ENCODE measurements around the gene PERP. TPM values are rescaled to one million over a fixed set of nuclear protein-coding genes. Genes with fewer than 3 reads are reported as not detected.
A peak's percentile ranks its signal among the peaks of the same experiment; 100 is the strongest.

Gene PERP
- total RNA-seq, 6 experiments from 2014 or later = 27.9 to 61.6 (median 45.7) TPM

DNA sequence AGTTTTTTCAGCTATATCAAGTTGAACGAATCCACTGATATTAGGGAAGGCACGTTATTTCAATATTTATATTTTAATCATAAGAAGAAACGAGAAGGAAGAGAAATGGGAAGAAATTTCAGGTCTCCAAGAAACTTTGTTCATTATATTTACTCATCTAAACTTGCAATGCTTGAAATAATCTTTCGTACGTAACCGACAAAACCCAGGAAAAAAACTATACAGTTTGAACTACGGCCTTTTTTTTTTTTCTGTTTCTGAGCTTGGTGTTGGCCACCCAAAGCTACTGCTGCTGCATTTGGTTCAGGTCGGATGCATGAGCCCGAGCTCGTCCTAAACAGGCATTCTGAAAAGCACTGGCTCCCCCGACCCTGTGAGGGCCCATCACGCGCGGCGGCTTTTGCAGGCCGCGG is 548 bp downstream of the PERP start:
- ATAC-seq (no peak), DNase-seq (no peak)
- Histone ChIP-seq H3K4me1 (peaks cover 0 to 13% (median 3%) of the 10 kb centered on the region in 4 donors), H3K9me3 (no peaks in the 10 kb centered on the region), H3K36me3 (no peaks in the 10 kb centered on the region), H3K4me3 (peak overlapping the region; percentile 63 to 69 (median 67)), H3K27ac (peak overlapping the region; percentile 86 to 95 (median 91)), H3K27me3 (no peaks in the 10 kb centered on the region)
- 5% methylated on average over 15 of the region's 17 CpGs for WGBS (ENCODE audit: insufficient coverage, low coverage, low lambda C conversion rate, missing lambda C conversion rate)
- intact Hi-C loops (cut with DNase I) = loop anchor here in 1 of 2 donors (5.0 kb wide), 1 partner anchor 104 kb away; no protein-coding TSS in a partner anchor
- no peak for TF ChIP-seq POLR2A (IDR thresholded peaks at IDR 0.05)
- TF ChIP-seq, protein P1, sequence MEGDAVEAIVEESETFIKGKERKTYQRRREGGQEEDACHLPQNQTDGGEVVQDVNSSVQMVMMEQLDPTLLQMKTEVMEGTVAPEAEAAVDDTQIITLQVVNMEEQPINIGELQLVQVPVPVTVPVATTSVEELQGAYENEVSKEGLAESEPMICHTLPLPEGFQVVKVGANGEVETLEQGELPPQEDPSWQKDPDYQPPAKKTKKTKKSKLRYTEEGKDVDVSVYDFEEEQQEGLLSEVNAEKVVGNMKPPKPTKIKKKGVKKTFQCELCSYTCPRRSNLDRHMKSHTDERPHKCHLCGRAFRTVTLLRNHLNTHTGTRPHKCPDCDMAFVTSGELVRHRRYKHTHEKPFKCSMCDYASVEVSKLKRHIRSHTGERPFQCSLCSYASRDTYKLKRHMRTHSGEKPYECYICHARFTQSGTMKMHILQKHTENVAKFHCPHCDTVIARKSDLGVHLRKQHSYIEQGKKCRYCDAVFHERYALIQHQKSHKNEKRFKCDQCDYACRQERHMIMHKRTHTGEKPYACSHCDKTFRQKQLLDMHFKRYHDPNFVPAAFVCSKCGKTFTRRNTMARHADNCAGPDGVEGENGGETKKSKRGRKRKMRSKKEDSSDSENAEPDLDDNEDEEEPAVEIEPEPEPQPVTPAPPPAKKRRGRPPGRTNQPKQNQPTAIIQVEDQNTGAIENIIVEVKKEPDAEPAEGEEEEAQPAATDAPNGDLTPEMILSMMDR (IDR thresholded peaks at IDR 0.05) = no peak

DNA sequence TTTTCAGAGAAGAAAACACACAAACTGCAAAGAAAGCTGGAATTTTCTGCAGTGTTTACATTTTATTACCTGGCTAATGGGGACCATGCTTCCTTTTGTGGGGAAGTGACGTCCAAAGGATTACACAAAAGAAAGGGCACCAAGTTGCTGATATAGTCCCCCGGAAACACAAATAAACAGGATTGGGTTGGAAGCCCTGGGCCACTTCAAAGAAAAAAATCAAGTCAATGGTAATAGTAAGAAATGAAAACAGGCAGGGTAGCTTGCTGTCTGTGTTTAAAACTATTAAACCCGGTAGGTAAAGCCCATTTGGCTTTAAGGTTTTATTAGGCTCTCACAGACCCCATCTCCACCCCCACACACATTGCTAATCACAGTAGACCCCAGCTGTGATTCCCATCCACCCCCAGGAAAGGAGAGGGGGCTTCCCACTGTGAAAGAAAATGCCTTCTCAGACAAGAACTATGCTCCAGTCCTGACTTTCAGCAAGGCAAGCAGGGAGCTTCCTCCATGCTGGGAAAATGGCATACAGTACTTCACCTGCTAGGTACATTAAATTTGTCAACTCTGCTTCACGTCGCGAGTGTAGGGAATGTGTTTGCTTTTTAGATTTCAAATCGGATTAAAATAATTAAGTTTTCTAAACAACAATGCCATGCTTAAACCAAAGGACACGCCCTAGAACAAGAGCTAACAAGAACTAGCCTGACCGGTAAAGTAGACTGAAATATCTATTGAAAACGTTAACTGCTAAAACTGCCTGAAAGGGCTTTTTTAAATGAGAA is 1.1 kb downstream of the PERP start:
- DNase-seq (no peak), ATAC-seq (peak in 2 of 4 donors; percentile 15 to 22)
- Histone ChIP-seq H3K27ac (peak overlapping the region; percentile 86 to 95 (median 91)), H3K36me3 (no peaks in the 10 kb centered on the region), H3K9me3 (no peaks in the 10 kb centered on the region), H3K4me1 (peaks cover 0 to 13% (median 3%) of the 10 kb centered on the region in 4 donors), H3K4me3 (peak overlapping the region; percentile 63 to 69 (median 67)), H3K27me3 (no peaks in the 10 kb centered on the region)
- intact Hi-C loops (cut with DNase I) = loop anchor here in 1 of 2 donors (5.0 kb wide), 1 partner anchor 104 kb away; no protein-coding TSS in a partner anchor
- WGBS (ENCODE audit: insufficient coverage, low coverage, low lambda C conversion rate, missing lambda C conversion rate) = 12% methylated on average over 10 of the region's 10 CpGs
- TF ChIP-seq POLR2A (IDR thresholded peaks at IDR 0.05) = peak; percentile 14
- TF ChIP-seq, protein P1 (IDR thresholded peaks at IDR 0.05) = no peak

DNA sequence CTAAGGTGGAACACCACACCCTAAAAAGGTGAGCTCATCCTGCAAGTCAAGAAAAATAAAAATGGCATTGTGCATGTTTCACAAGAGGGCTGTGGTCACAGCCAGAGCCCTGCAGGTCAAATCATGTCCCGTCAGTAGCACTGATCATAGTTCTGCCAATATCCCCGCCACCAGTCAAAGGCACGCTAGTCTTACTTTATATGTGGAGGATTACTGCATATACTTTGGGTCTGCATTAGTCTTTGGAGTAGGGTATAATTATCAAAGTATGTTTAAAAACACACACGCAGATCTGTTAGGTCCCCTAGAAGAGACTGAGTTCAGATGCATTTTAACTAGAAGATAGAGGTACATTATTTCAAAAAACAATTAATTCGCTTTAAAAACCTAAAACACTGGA is 1.8 kb downstream of the PERP start:
- 25% methylated on average over 5 of the region's 5 CpGs for WGBS (ENCODE audit: insufficient coverage, low coverage, low lambda C conversion rate, missing lambda C conversion rate)

DNA sequence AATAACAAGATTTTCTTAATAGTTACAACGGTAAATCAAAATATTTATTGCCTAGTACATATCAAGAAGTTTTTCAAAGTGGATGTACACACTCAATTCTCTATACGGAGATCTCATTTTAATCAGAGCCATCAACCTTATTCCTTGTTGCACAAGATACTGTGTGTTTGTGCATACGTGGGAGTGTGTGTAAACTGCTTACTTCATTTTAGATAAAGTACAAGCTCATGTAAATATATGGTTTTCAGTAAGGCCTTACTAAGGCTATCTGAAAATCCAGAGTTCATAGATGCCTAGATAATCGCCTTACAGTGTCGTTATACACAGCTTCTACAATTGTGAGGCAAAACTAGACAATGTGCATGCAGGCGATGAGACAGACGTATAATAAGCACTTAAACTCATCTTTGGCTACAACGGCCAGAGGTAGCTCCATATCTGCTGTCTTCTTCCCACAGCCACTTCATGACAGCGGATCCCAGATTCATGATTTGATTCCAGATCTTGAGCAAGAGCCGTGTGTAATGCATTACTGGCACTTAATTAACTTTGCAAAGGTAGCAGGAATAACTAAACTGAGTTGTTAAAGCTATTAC is 2.5 kb downstream of the PERP start:
- intact Hi-C loops (cut with DNase I) = loop anchor here in 1 of 2 donors (5.0 kb wide), 1 partner anchor 102 kb away; no protein-coding TSS in a partner anchor

More for the DNA sequence above, 1.8 kb downstream of the PERP start:
- DNase-seq = peak in 2 of 3 donors; percentile 31 to 62
- Histone ChIP-seq H3K27ac (peak overlapping the region; percentile 86 to 95 (median 91)), H3K4me1 (peaks cover 0 to 13% (median 3%) of the 10 kb centered on the region in 4 donors), H3K9me3 (no peaks in the 10 kb centered on the region), H3K36me3 (no peaks in the 10 kb centered on the region), H3K4me3 (peak overlapping the region; percentile 63 to 69 (median 67)), H3K27me3 (no peaks in the 10 kb centered on the region)
- ATAC-seq = peak; percentile 39 to 54 (median 51)
- intact Hi-C loops (cut with DNase I) = loop anchor here in 1 of 2 donors (5.0 kb wide), 1 partner anchor 103 kb away; no protein-coding TSS in a partner anchor
- TF ChIP-seq, protein P1 (IDR thresholded peaks at IDR 0.05) = no peak
- peak; percentile 57 for TF ChIP-seq POLR2A (IDR thresholded peaks at IDR 0.05)

More for the DNA sequence above, 2.5 kb downstream of the PERP start:
- peak overlapping the region in 2 of 3 donors; percentile 63 to 67 for H3K4me3 ChIP-seq
- WGBS (ENCODE audit: insufficient coverage, low coverage, low lambda C conversion rate, missing lambda C conversion rate) = 32% methylated on average over 10 of the region's 10 CpGs
- TF ChIP-seq, protein P1 (IDR thresholded peaks at IDR 0.05) = no peak
- no peak for TF ChIP-seq POLR2A (IDR thresholded peaks at IDR 0.05)
- peaks cover 0 to 13% (median 3%) of the 10 kb centered on the region in 4 donors for H3K4me1 ChIP-seq
- H3K36me3 ChIP-seq = no peaks in the 10 kb centered on the region
- H3K27me3 ChIP-seq = no peaks in the 10 kb centered on the region
- no peaks in the 10 kb centered on the region for H3K9me3 ChIP-seq
- DNase-seq = no peak
- peak overlapping the region; percentile 86 to 95 (median 91) for H3K27ac ChIP-seq
- peak in 1 of 4 donors; percentile 41 for ATAC-seq

All from right lobe of liver (tissue), 6 donors.